Measurements from ENCODE around the gene MKNK1. TPM values are rescaled to one million over a fixed set of nuclear protein-coding genes. Genes with fewer than 3 reads are reported as not detected.

The MKNK1 gene
- total and polyA plus RNA-seq, 2 of the 4 experiments (the other 2 are of a cell fraction): 14.3 to 35.2 TPM

DNA sequence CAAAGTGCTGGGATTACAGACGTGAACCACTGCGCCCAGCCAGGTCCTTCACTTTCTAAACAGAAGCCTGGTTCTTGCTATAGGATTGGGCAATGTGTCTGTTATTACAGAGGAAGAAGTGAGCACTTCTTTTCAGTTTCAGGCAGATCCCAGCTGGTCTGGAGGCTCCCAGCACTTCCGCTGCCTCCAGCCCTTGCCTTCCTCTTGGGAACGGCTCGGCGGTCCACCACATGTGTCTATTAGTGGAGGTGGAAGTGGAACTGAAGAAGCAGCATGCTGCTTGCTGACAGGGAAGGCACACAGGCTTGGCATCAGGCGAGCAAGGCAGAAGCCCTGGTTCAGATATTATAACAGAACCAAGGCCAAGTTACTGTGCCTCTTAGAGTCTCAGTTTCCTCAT lies 17.0 kb downstream of the MKNK1 start:
- Histone ChIP-seq H3K4me3 (ENCODE audit: insufficient read depth, low read depth, low read length) (no peak overlapping the region), H2AK5ac (ENCODE audit: low read depth, low read length) (no peak overlapping the region), H4K91ac (ENCODE audit: insufficient read depth, low read depth, low read length) (no peak overlapping the region), H3K56ac (ENCODE audit: extremely low read depth, insufficient read depth, low read length) (no peak overlapping the region), H4K5ac (ENCODE audit: low read depth, low read length) (no peak overlapping the region), H3K9me1 (ENCODE audit: insufficient read depth, low read length) (no peaks in the 10 kb centered on the region; the same call in 1 of the 2 replicates), H2BK120ac (ENCODE audit: low read depth, low read length) (no peak overlapping the region), H4K20me1 (ENCODE audit: insufficient read depth, low read length) (no peaks in the 10 kb centered on the region), H3K9me3 (ENCODE audit: control insufficient read depth, insufficient read depth, low read length) (no peaks in the 10 kb centered on the region), H3K79me1 (ENCODE audit: low read depth in 1 of 2, low read length in 2 of 2) (no peaks in the 10 kb centered on the region; a peak in 1 of 4 replicates), H2BK5ac (ENCODE audit: low read depth, low read length, poor library complexity, severe bottlenecking) (no peak overlapping the region), H3K27me3 (ENCODE audit: control insufficient read depth, insufficient read depth, low read length) (no peaks in the 10 kb centered on the region), H3K4me2 (ENCODE audit: low read depth, low read length) (no peak overlapping the region), H4K8ac (ENCODE audit: low read depth in 2 of 2, low read length in 2 of 2) (no peak overlapping the region), H3K18ac (ENCODE audit: low read depth, low read length) (no peak overlapping the region), H3K27ac (ENCODE audit: insufficient read depth, low read length) (no peak overlapping the region), H3K14ac (replicated peaks; ENCODE audit: low read depth, low read length) (no peak overlapping the region), H3K4me1 (ENCODE audit: control insufficient read depth, insufficient read depth, low read length) (no peaks in the 10 kb centered on the region), H3K9ac (ENCODE audit: low read depth, low read length) (no peak overlapping the region), H3K4ac (ENCODE audit: low read depth, low read length) (no peak overlapping the region), H2BK20ac (ENCODE audit: low read depth, low read length) (no peak overlapping the region), H3K36me3 (ENCODE audit: control insufficient read depth, insufficient read depth, low read length) (peaks cover 57% of the 10 kb centered on the region), H2BK15ac (ENCODE audit: low read depth, low read length) (no peak overlapping the region), H3K23ac (ENCODE audit: low read depth, low read length) (no peak overlapping the region), H2AFZ (replicated peaks; ENCODE audit: low read length, poor library complexity) (no peak overlapping the region), H2AK9ac (replicated peaks; ENCODE audit: low read depth, low read length, poor library complexity) (no peak overlapping the region)
- POLR2A ChIA-PET (ENCODE audit: unreplicated experiment): no interaction called here
- DNase-seq (no peak), ATAC-seq (ENCODE audit: low read depth) (no peak)
- CTCF ChIA-PET: no interaction called here
- TF ChIP-seq MAZ (IDR thresholded peaks at IDR 0.05; ENCODE audit: borderline replicate concordance, low read depth, low read length) (no peak), NFE2L2 (IDR thresholded peaks at IDR 0.05; ENCODE audit: low read depth, low read length) (no peak)
- WGBS, 2 experiments (ENCODE audit: extremely low coverage in 2 of 2, insufficient read length in 1 of 2): 100% methylated on average over 2 of the region's 7 CpGs; no CpG with 5 or more reads in 1 of the 2 experiments
- no TSS peak for BruUV-seq (replicated peaks)
- intact Hi-C loops (cut with micrococcal nuclease): no loop called here
- dilution Hi-C loops (cut with HindIII; ENCODE audit: low sequenced_read_pairs, unreplicated experiment): no loop called here
- in situ Hi-C loops (cut with MboI; ENCODE audit: low sequenced_read_pairs): no loop called here

All from IMR-90 (cell line).